ENCODE data around the gene PTPRG.

DNA sequence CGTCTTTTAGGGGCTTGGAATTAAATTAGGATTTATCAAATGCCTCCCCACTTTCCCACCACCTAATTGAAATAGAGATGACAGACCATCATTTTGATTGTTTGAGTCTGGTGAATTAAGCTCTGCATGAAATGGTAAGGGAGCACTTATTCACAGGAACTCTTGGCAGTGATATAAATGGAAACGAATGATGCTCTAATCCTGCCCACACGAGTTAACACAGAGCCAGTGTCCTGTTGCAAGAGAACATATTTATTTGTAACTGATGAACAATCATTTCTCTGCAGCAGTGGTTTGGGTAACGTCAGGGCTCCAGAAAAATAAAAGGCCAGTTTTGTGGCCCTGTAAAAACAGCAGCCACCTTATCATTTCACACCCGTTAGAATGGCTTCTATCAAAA lies 648.6 kb downstream of the PTPRG start:
- TF ChIP-seq, protein P1, sequence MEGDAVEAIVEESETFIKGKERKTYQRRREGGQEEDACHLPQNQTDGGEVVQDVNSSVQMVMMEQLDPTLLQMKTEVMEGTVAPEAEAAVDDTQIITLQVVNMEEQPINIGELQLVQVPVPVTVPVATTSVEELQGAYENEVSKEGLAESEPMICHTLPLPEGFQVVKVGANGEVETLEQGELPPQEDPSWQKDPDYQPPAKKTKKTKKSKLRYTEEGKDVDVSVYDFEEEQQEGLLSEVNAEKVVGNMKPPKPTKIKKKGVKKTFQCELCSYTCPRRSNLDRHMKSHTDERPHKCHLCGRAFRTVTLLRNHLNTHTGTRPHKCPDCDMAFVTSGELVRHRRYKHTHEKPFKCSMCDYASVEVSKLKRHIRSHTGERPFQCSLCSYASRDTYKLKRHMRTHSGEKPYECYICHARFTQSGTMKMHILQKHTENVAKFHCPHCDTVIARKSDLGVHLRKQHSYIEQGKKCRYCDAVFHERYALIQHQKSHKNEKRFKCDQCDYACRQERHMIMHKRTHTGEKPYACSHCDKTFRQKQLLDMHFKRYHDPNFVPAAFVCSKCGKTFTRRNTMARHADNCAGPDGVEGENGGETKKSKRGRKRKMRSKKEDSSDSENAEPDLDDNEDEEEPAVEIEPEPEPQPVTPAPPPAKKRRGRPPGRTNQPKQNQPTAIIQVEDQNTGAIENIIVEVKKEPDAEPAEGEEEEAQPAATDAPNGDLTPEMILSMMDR (conservative IDR thresholded peaks at IDR 0.05; ENCODE audit: low read depth, low read length): no peak
- no peak for TF ChIP-seq EZH2 (IDR thresholded peaks at IDR 0.05; ENCODE audit: borderline replicate concordance, low read depth, low read length, poor library complexity, severe bottlenecking)
